ENCODE measurements around the gene RANBP1.

RANBP1 gene

DNA sequence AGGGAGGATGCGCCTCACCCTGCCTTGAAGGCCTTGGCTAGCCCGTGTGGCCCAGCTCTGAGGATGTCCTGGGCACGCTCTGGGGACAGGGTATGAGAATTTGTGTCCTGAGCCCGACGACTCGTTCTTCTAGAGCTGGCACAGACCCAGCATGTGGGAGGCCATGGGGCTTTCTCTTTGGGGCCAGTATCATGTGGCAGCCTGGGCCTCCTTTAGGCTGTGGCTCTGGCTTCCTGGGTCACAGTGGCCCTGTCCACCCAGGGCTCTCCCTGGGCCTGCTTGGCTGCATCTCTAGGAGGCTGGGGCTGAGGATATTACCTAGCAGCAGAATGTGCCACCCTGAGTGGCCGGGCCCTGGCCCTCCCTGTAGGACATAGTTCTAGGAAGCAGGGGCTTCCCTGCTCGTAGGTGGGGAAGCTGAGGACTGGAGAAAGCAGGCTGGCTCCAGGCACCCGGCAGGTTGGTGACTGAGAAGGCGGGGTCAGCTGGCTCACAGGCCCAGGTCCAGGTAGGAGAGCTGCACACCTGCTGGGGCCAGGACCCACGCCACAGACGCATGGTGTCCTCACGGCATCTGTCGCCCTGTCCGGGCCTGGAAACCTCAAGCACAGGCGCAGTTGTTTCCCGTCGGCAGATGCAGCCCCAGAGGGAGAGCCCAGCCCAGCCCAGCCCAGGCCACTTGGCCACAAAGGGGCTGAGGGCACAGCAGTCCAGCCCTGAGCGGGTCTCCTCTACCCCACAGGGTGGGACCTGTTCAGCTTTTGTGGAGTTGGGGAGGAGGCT is 28.2 kb downstream of the RANBP1 start:
- TF ChIP-seq, protein P1, sequence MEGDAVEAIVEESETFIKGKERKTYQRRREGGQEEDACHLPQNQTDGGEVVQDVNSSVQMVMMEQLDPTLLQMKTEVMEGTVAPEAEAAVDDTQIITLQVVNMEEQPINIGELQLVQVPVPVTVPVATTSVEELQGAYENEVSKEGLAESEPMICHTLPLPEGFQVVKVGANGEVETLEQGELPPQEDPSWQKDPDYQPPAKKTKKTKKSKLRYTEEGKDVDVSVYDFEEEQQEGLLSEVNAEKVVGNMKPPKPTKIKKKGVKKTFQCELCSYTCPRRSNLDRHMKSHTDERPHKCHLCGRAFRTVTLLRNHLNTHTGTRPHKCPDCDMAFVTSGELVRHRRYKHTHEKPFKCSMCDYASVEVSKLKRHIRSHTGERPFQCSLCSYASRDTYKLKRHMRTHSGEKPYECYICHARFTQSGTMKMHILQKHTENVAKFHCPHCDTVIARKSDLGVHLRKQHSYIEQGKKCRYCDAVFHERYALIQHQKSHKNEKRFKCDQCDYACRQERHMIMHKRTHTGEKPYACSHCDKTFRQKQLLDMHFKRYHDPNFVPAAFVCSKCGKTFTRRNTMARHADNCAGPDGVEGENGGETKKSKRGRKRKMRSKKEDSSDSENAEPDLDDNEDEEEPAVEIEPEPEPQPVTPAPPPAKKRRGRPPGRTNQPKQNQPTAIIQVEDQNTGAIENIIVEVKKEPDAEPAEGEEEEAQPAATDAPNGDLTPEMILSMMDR (IDR thresholded peaks at IDR 0.05; ENCODE audit: control insufficient read depth, extremely low read depth, insufficient read depth), result no peak
- no peak overlapping the region for H3K4me3 ChIP-seq (ENCODE audit: low read depth, low read length)
- DNase-seq (ENCODE audit: low read depth), result no peak

DNA sequence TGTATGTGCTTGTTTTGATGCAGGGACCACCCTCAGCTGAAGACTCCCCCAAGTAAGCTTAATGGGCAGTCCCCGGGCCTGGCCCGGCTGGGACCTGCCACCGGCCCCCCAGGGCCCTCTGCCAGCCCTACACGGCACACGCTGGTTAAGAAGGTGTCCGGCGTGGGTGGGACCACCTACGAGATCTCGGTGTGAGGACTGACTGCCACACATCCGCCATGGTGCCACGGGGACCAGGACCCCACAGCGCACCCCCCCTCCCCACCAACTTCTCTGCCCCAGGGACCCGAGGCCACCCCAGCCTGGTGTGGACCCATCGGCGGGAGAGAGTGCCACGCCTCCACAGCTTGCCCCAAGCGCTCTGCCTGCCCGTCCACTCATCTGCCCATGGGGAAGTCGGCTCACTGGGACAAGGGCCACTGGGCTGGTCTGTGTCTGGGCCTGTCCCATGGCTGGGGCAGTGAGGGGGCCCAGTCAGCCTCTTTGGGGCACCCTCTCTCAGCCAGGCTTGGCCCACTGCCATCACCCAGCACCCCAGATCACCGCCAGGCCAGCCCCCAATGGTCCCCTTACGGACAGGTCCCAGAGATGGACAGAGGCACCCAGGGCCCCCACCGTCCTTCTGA is 29.4 kb downstream of the RANBP1 start:
- H3K4me3 ChIP-seq (ENCODE audit: low read depth, low read length), result no peak overlapping the region
- DNase-seq (ENCODE audit: low read depth), result no peak
- TF ChIP-seq, protein P1 (IDR thresholded peaks at IDR 0.05; ENCODE audit: control insufficient read depth, extremely low read depth, insufficient read depth), result no peak

DNA sequence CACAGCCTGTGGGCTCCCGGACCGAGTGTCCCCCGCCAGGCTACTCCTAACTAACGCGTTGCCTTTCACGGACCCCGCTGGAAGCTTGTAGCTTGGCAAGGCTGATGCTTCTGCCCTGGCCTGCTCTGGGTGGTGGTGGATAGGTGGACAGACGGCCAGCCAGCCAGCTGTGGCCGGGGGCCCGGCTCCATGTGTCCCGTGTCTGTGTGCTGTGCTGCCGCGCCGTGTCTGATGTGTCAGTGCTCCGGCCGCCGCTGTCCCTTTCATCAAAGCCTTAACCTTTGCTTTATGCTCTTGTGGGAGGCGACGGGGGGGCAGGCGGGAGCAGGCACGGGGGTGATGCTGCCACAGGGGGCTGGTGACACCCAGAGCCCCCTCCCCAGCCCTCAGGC is 29.9 kb downstream of the RANBP1 start:
- no peak for DNase-seq (ENCODE audit: low read depth)
- TF ChIP-seq, protein P1 (IDR thresholded peaks at IDR 0.05; ENCODE audit: control insufficient read depth, extremely low read depth, insufficient read depth), result no peak
- no peak overlapping the region for H3K4me3 ChIP-seq (ENCODE audit: low read depth, low read length)

DNA sequence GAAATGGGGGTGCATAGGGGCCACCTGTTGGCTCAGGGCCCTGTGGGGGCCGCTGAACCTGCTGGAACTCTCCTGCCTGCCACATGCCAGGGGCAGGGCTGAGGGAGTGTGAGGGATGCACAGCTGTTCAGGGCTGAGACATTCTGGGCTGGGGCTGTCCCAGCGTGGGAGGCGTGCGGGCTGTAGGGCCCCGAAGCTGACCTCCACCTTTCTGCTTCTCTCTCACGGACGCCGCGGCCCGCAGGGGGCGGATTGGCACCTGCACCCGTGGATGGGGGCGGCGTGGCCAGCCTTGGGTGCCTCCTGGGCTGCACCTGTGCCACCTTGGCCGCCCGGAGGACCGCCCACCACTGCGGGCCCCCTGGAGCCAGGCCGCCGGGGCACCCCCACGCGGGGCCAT is 30.9 kb downstream of the RANBP1 start:
- TF ChIP-seq, protein P1 (IDR thresholded peaks at IDR 0.05; ENCODE audit: control insufficient read depth, extremely low read depth, insufficient read depth), result no peak
- no peak for DNase-seq (ENCODE audit: low read depth)
- no peak overlapping the region for H3K4me3 ChIP-seq (ENCODE audit: low read depth, low read length)

DNA sequence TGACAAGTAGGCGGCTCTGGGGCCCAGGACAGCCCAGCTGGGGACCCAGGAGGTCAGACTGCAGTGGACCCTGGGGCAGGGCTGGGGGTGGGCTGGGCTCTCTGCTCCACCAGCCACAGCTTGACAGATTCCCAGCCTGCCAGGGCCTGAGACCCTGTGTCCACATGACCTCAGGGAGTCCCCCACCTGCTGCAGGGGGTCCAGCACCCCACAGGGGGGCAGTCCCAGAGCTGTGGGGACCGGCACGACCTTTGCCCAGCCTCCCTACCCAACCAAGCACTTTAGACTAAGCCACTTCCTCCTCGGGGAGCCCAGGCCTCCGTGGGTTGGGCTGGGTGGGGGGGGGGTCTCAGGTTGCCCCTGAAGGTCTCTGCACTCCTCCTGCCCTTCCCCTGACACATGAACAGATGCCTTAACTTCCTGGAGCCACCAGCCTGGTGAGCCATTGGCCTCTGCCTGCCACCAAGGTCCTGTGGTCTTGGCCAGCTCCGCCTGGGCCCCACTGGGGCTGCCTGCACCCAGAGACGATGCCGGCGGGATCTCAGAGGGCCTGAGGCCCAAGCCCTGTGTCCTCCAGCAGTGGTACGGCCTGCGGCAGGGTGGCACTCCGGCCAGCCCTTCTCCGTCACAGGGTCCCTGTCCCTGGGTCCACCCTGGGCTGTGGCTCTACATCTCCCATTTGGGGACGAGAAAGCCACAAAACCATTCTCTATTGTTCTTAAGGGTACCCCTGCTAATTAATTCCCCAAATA is 31.5 kb downstream of the RANBP1 start:
- DNase-seq (ENCODE audit: low read depth), result no peak
- H3K4me3 ChIP-seq (ENCODE audit: low read depth, low read length), result no peak overlapping the region
- TF ChIP-seq, protein P1 (IDR thresholded peaks at IDR 0.05; ENCODE audit: control insufficient read depth, extremely low read depth, insufficient read depth), result no peak

DNA sequence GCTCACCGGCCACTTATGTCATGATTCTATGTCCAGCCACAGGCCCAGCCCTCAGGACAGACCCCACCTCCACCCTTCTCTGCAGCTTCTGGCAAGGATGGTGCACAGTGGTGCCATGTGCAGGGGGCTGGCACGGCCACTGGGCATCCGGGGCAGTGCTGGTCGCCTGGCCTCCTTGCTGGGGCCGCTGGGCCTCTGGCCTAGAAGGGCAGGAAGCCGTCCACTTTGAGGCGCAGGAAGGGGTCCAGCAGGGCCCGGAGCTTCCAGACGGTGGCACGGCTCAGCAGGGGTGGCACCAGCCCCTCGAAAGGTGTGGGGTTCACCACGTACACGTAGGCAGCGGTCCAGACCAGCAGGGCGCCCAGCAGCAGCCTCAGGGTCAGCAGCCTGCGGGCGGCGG is 32.5 kb downstream of the RANBP1 start:
- TF ChIP-seq, protein P1 (IDR thresholded peaks at IDR 0.05; ENCODE audit: control insufficient read depth, extremely low read depth, insufficient read depth), result no peak
- no peak for DNase-seq (ENCODE audit: low read depth)
- H3K4me3 ChIP-seq (ENCODE audit: low read depth, low read length), result no peak overlapping the region
